Gastrocnemius medialis (tissue), 4 donors: Measurements from ENCODE around the gene CEP83. TPM values are rescaled to one million over a fixed set of nuclear protein-coding genes. Genes with fewer than 3 reads are reported as not detected.

Source experiments
- ATAC-seq, 2 donors: fragments of 150-250 bp; one replicate each; pipeline ENCODE4 v1.9.1; 2016
- DNase-seq, 2 donors: peaks; one replicate each; pipeline ENCODE4 v3.0.0-alpha.2; 2019
- H3K27ac ChIP-seq, 4 donors: fragments of 200-600 bp; sonication (generic); 1 replicate in 1 of 4; 2 replicates in 3 of 4; pipeline ENCODE4 v1.5.1; 2016 to 2018; ENCODE audit warnings: mild to moderate bottlenecking in 2 of 4, moderate library complexity in 1 of 4
- H3K27me3 ChIP-seq, 3 donors: fragments of 200-600 bp; sonication (generic) in 2 of 3; 1 replicate in 1 of 3; 2 replicates in 2 of 3; pipeline versions ENCODE4 v1.5.1 to v1.6.0; 2016 to 2019; ENCODE audit warnings: mild to moderate bottlenecking in 1 of 3, moderate library complexity in 1 of 3
- H3K36me3 ChIP-seq, 2 donors: fragments of 200-600 bp; sonication (generic) in 1 of 2; one replicate each; pipeline ENCODE4 v1.5.1; 2017 to 2018
- H3K4me1 ChIP-seq, 2 donors: fragments of 200-600 bp; sonication (generic) in 1 of 2; one replicate each; pipeline ENCODE4 v1.5.1; 2016 to 2017; ENCODE audit warnings: mild to moderate bottlenecking in 2 of 2
- H3K4me3 ChIP-seq, 4 donors: fragments of 200-600 bp; sonication (generic) in 3 of 4; 1 replicate in 1 of 4; 2 replicates in 3 of 4; pipeline ENCODE4 v1.5.1; 2016 to 2019; ENCODE audit warnings: mild to moderate bottlenecking in 2 of 4
- H3K9me3 ChIP-seq, 3 donors: fragments of 200-600 bp; sonication (generic) in 2 of 3; 1 replicate in 1 of 3; 2 replicates in 2 of 3; pipeline ENCODE4 v1.5.1; 2016 to 2019
- POLR2A ChIP-seq, 2 donors: fragments of 450-650 bp; IDR thresholded peaks; one replicate each; pipeline ENCODE4 v1.6.1; 2017; ENCODE audit warnings: antibody characterized with exemption in 2 of 2, mild to moderate bottlenecking in 2 of 2, moderate library complexity in 2 of 2
- in situ Hi-C, 4 donors: fragments of 200-750 bp; cut with MboI; loops; one replicate each; pipeline versions ENCODE4 v1.15.0 to v1.8.0; 2017; ENCODE audit warnings: low sequenced_read_pairs in 4 of 4
- intact Hi-C: fragments of 100-400 bp; cut with DNase I; formaldehyde crosslinking; loops from one replicate; pipeline ENCODE4 v1.15.1; 2023; ENCODE audit warnings: low total_unique reads
- total RNA-seq, 4 donors: library from RNA; depleted of rRNA; stranded (reverse); fragments of >200 nt; gene quantifications; one replicate each; pipeline versions ENCODE4 v1.1.0 to v1.2.3, GENCODE V29; 2016
- TF ChIP-seq, protein P1 (sequence below), 5 experiments: fragments of 450-650 bp in 3 of 5; fragments of 200-600 bp in 2 of 5; sonication (generic) in 2 of 5; IDR thresholded peaks in 4 of 5; conservative IDR thresholded peaks in 1 of 5; 1 replicate in 4 of 5; 2 replicates in 1 of 5; pipeline ENCODE4 v1.5.1; 2016 to 2019; ENCODE audit warnings: antibody characterized with exemption in 5 of 5, mild to moderate bottlenecking in 3 of 5, moderate library complexity in 3 of 5

CEP83 gene
- total RNA-seq, 4 donors from 2014 or later, result 3.5 to 19.5 (median 11.2) TPM

DNA sequence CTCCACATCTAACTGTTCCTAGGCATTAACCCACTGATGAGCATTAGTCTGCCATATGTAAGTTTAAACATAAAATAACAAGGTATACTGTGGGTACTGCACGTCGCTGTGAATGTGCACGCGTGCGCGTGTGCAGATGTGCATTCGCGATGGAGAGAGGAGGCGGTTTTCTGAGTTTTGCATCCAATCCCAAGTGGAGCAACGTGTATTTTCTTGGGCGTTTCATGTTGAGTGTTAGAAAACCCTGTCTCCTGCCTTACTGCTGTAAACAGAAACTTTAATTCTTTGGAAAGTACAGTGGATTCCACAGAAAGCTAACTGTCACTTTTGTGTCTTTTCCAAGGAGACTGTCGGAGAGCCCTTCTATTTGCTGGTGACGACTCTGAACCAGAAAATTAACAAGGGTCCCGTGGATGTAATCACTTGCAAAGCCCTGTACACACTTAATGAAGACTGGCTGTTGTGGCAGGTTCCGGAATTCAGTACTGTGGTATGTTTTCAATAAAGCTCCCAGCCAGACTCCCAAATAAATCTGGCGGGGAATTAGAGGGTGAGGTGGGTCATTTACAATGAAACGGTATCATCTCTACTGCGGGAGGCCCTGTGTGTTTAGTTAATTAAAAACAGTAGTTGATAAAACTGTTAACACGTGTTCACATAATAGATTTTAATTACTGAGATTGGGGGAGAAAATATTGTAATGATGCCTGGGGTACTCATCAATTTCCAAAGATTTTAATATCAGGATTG lies 194.8 kb downstream of the CEP83 start:
- Histone ChIP-seq H3K9me3 (no peaks in the 10 kb centered on the region), H3K4me1 (peaks cover 25 to 50% of the 10 kb centered on the region in 2 donors), H3K27ac (peak overlapping the region in 2 of 4 donors; percentile 22), H3K4me3 (no peak overlapping the region), H3K36me3 (no peaks in the 10 kb centered on the region), H3K27me3 (no peaks in the 10 kb centered on the region)
- no peak for DNase-seq
- in situ Hi-C loops (no loop called here), intact Hi-C loops (loop anchor here (5.0 kb wide), 1 partner anchor 192 kb away; the partner anchor contains the start of gene CEP83)
- ATAC-seq, result no peak
- TF ChIP-seq, protein P1, sequence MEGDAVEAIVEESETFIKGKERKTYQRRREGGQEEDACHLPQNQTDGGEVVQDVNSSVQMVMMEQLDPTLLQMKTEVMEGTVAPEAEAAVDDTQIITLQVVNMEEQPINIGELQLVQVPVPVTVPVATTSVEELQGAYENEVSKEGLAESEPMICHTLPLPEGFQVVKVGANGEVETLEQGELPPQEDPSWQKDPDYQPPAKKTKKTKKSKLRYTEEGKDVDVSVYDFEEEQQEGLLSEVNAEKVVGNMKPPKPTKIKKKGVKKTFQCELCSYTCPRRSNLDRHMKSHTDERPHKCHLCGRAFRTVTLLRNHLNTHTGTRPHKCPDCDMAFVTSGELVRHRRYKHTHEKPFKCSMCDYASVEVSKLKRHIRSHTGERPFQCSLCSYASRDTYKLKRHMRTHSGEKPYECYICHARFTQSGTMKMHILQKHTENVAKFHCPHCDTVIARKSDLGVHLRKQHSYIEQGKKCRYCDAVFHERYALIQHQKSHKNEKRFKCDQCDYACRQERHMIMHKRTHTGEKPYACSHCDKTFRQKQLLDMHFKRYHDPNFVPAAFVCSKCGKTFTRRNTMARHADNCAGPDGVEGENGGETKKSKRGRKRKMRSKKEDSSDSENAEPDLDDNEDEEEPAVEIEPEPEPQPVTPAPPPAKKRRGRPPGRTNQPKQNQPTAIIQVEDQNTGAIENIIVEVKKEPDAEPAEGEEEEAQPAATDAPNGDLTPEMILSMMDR (IDR thresholded peaks at IDR 0.05 in 4 of 5, conservative IDR thresholded peaks at IDR 0.05 in 1 of 5), result no peak
- TF ChIP-seq POLR2A (IDR thresholded peaks at IDR 0.05), result no peak

DNA sequence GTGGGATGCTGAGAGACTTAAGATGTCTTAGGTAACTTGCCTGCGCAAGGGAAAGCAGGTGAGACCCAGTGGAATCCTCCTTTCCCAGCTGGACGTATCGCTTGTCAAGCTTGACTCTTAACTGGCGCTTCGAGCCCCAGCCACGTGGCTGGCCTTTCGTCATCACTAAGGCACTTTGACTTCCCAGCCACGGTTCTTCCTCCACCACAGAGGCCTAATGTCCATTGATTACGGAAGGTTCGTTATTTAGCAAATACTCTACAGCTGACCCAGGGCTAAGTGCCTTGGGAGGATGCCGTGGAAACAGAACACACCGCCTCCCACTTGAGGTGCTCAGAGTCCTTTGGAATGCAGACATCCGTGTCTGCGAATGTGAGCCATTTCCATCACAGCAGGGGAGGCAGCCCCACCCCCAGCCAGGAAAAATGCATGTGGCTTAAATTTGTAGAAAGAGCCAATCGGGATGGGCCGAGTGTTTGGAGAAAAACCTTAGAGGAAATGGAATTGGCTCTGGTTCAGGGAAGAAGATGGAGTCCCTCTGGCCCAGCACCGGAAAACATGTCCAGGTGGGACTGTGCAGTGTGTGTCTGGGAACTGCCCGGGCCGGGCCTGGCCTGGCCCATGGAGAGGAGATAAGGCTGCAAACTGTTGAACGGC lies 195.6 kb downstream of the CEP83 start:
- Histone ChIP-seq H3K36me3 (no peaks in the 10 kb centered on the region), H3K27ac (peak overlapping the region in 1 of 4 donors; percentile 81), H3K4me3 (no peak overlapping the region), H3K4me1 (peaks cover 25 to 50% of the 10 kb centered on the region in 2 donors), H3K9me3 (no peaks in the 10 kb centered on the region), H3K27me3 (no peaks in the 10 kb centered on the region)
- ATAC-seq (no peak), DNase-seq (no peak)
- intact Hi-C loops, result loop anchor here (5.0 kb wide), 1 partner anchor 193 kb away; the partner anchor contains the start of gene CEP83
- in situ Hi-C loops, result no loop called here
- TF ChIP-seq POLR2A (IDR thresholded peaks at IDR 0.05), result no peak
- TF ChIP-seq, protein P1 (IDR thresholded peaks at IDR 0.05 in 4 of 5, conservative IDR thresholded peaks at IDR 0.05 in 1 of 5), result no peak

DNA sequence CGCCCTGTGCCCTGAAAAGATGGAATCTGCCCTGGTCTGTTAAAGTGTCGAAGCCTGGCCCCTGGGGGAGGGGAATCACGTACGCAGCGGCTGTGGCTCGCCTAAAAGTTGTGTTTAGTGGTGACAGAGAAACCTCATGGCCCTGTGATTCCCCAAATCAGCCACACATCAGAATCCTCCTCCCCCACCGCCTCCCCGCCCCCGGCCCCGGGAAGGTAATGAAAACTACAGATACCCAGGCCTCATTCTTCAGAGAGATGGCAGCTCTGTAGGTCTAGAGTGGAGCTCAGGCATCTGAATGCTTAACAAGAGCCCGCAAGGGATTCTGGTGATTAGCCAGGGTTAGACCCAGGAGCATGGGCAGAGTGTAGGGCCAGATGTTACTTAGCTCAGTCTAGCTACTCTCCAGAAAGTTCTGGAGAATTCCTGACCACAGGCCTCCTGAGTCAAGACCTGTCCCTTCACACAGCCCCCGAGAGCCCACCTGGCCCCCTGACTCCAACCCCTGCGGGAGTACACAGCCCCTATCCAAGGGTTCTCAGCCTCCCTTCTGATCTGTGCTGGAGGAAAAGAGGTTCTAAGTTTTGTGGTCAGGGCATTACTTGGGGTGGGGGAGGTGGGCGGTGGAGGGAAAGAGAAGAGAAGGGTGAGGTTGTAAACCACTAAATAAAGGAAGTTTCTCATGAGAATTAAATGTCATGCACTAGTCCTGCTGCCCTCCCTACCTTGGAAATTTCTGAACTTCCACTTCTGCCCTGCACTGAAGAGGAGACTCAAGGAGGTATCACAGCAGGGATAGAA lies 196.5 kb downstream of the CEP83 start:
- H3K4me1 ChIP-seq, result peaks cover 25 to 50% of the 10 kb centered on the region in 2 donors
- no peak for TF ChIP-seq POLR2A (IDR thresholded peaks at IDR 0.05)
- TF ChIP-seq, protein P1 (IDR thresholded peaks at IDR 0.05 in 4 of 5, conservative IDR thresholded peaks at IDR 0.05 in 1 of 5), result no peak
- H3K9me3 ChIP-seq, result no peaks in the 10 kb centered on the region
- no peak for DNase-seq
- H3K36me3 ChIP-seq, result no peaks in the 10 kb centered on the region
- H3K27me3 ChIP-seq, result no peaks in the 10 kb centered on the region
- H3K27ac ChIP-seq, result peak overlapping the region; percentile 79 to 88 (median 80)
- peak overlapping the region; percentile 59 to 65 (median 62) for H3K4me3 ChIP-seq
- intact Hi-C loops (loop anchor here (5.0 kb wide), 1 partner anchor 194 kb away; the partner anchor contains the start of gene CEP83), in situ Hi-C loops (no loop called here)
- no peak for ATAC-seq

DNA sequence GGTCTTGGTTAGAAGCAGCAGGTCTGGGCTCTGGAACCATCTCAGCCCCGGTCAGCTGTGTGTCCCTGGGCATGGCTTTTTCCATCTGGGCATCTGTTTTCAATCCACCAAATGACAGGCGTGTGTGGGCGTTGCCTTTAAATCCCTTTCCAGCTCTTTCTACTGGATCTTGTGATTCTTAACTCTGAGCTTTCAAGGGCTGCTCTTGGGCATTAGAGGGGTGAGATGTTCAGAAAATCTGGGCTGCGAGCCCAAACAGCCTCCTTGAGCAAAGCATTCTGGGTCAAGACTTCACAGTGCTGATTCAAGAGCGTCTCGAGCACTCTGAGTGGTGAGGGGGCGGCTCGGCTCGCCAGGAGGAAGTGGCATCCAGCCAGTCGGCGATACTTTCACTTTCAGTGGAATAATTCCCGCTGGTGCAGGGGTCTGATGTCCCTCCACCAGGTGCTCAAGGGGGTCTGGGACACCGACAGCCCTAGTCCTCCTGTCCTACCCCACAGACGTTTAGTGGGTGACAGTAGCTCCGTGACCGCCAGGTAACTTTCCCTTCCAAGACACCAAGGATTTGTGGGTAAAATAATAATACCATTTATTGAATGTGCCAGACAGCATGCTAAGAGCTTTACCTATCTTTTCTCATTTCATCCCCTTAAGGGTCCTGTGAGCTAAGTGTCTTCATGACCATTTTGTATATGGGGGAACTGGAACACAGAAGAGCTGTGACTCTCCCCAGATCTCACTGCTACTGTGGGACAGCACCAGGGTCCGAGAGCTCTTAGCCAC lies 197.2 kb downstream of the CEP83 start:
- peak overlapping the region; percentile 59 to 65 (median 62) for H3K4me3 ChIP-seq
- no peaks in the 10 kb centered on the region for H3K9me3 ChIP-seq
- in situ Hi-C loops (no loop called here), intact Hi-C loops (loop anchor here (5.0 kb wide), 1 partner anchor 195 kb away; the partner anchor contains the start of gene CEP83)
- peak overlapping the region; percentile 79 to 88 (median 80) for H3K27ac ChIP-seq
- TF ChIP-seq, protein P1 (IDR thresholded peaks at IDR 0.05 in 4 of 5, conservative IDR thresholded peaks at IDR 0.05 in 1 of 5), result no peak
- TF ChIP-seq POLR2A (IDR thresholded peaks at IDR 0.05), result peak; percentile 14 to 29
- H3K27me3 ChIP-seq, result no peaks in the 10 kb centered on the region
- ATAC-seq (peak; percentile 78), DNase-seq (peak; percentile 58 to 80)
- no peaks in the 10 kb centered on the region for H3K36me3 ChIP-seq
- peaks cover 25 to 50% of the 10 kb centered on the region in 2 donors for H3K4me1 ChIP-seq
